K562 (cell line): ENCODE data around the gene GNG11. TPM values are rescaled to one million over a fixed set of nuclear protein-coding genes. Genes with fewer than 3 reads are reported as not detected.

Experiments
- ATAC-seq: fragments of 200-7000 bp; cut with Tn5 transposase; 3 replicates; pipeline ENCODE4 v1.9.1; 2020; ENCODE audit warnings: moderate library complexity
- BruUV-seq: library from RNA; stranded (reverse); fragments of 400-500 nt; replicated peaks from 2 replicates; lab custom pipeline; 2021; lab: Mats Ljungman, UMichigan
- CTCF ChIA-PET: fragments of 300-600 bp; formaldehyde crosslinking; extraction: SDS; loops from one replicate; lab custom pipeline; 2021; ENCODE audit warnings: low intra/inter-chr PET ratio; lab: Yijun Ruan, JAX
- POLR2A ChIA-PET: fragments of 300-600, 350-650 bp; sonication (Branson Sonifier 250); formaldehyde crosslinking; extraction: SDS; loops from one replicate; lab custom pipeline; 2021; ENCODE audit warnings: antibody characterized with exemption, inconsistent platforms; lab: Yijun Ruan, JAX
- DNase-seq, 4 experiments: peaks; one replicate each; pipeline versions ENCODE4 v3.0.0 to v3.0.0-alpha.2; 2011 to 2018; ENCODE audit warnings: low spot score in 3 of 4, mixed read lengths in 3 of 4; ENCODE audit errors: extremely low read depth in 1 of 4
- FAIRE-seq: peaks from 2 replicates; lab custom pipeline; 2011; peaks lifted over from hg19 to GRCh38; lab: Jason Lieb, UNC
- H2AFZ ChIP-seq: 2 replicates; pipeline ENCODE4 v1.6.0; 2011; ENCODE audit warnings: low read depth, low read length, control low read depth, inconsistent platforms
- H3K27ac ChIP-seq: fragments of 200-600 bp; 3 replicates; pipeline ENCODE4 v1.8.0; 2011; ENCODE audit warnings: low read depth, mild to moderate bottlenecking, control low read depth, inconsistent platforms, low read length, moderate library complexity, mixed read lengths; ENCODE audit errors: extremely low read depth
- H3K27me3 ChIP-seq, 2 experiments: fragments of 300-600 bp in 1 of 2; 2 replicates in 1 of 2; 3 replicates in 1 of 2; pipeline versions ENCODE4 v1.6.0 to v1.8.0; 2011; ENCODE audit warnings: inconsistent platforms in 2 of 2, low read length in 2 of 2, mild to moderate bottlenecking in 1 of 2, mixed read lengths in 1 of 2, moderate library complexity in 1 of 2; ENCODE audit not compliant: control insufficient read depth in 2 of 2, insufficient read depth in 2 of 2
- H3K36me3 ChIP-seq: fragments of 300-600 bp; 3 replicates; pipeline ENCODE4 v1.8.0; 2011; ENCODE audit warnings: mild to moderate bottlenecking, low read length, inconsistent platforms; ENCODE audit not compliant: control insufficient read depth, insufficient read depth
- H3K4me1 ChIP-seq, 2 experiments: fragments of 200-600 bp in 1 of 2; replicated peaks in 1 of 2; 2 replicates in 1 of 2; 3 replicates in 1 of 2; pipeline versions ENCODE4 v1.5.1 to v1.8.0; 2011; ENCODE audit warnings: inconsistent platforms in 2 of 2, low read length in 2 of 2, mild to moderate bottlenecking in 1 of 2, mixed read lengths in 1 of 2, moderate library complexity in 1 of 2; ENCODE audit not compliant: control insufficient read depth in 2 of 2, insufficient read depth in 2 of 2
- H3K4me2 ChIP-seq: 2 replicates; pipeline ENCODE4 v1.6.1; 2011; ENCODE audit warnings: low read length, control low read depth, inconsistent platforms, mixed read lengths; ENCODE audit not compliant: insufficient read depth
- H3K4me3 ChIP-seq: fragments of 200-600 bp; sonication (generic), shearing (Covaris generic); 2 replicates; pipeline ENCODE4 v1.5.1; 2016; ENCODE audit warnings: control low read depth, inconsistent platforms
- H3K79me2 ChIP-seq: fragments of 200-600 bp; 3 replicates; pipeline ENCODE4 v1.8.0; 2011; ENCODE audit warnings: low read length, inconsistent platforms; ENCODE audit not compliant: control insufficient read depth, insufficient read depth
- H3K9ac ChIP-seq, 2 experiments: 2 replicates each; pipeline versions ENCODE4 v1.6.0 to v1.6.1; 2011; ENCODE audit warnings: low read depth in 2 of 2, low read length in 2 of 2, control low read depth in 1 of 2, inconsistent platforms in 1 of 2, mild to moderate bottlenecking in 1 of 2, mixed read lengths in 1 of 2; ENCODE audit not compliant: insufficient read depth in 1 of 2
- H3K9me1 ChIP-seq: one replicate; pipeline ENCODE4 v1.6.0; 2011; ENCODE audit warnings: inconsistent platforms, mild to moderate bottlenecking, low read length, moderate library complexity; ENCODE audit not compliant: control insufficient read depth, insufficient read depth
- H3K9me3 ChIP-seq: replicated peaks from 2 replicates; pipeline ENCODE4 v1.5.1; 2011; ENCODE audit warnings: low read depth, low read length, inconsistent platforms; ENCODE audit not compliant: control insufficient read depth, insufficient read depth
- H4K20me1 ChIP-seq: replicated peaks from 2 replicates; pipeline ENCODE4 v1.6.1; 2011; ENCODE audit warnings: low read length, inconsistent platforms, mixed read lengths; ENCODE audit not compliant: control insufficient read depth, insufficient read depth
- ATF7 ChIP-seq: fragments of 450-650 bp; IDR thresholded peaks from 2 replicates; pipeline ENCODE4 v1.7.1; 2014; ENCODE audit warnings: mild to moderate bottlenecking, moderate library complexity
- CGGBP1 ChIP-seq: fragments of 250-450 bp; sonication (Bioruptor Pico); IDR thresholded peaks from 2 replicates; pipeline ENCODE4 v1.9.0; 2021; ENCODE audit warnings: mild to moderate bottlenecking
- POLR2AphosphoS5 ChIP-seq: IDR thresholded peaks from 2 replicates; pipeline ENCODE4 v1.6.1; 2011; ENCODE audit warnings: mild to moderate bottlenecking, low read depth, low read length, moderate library complexity; ENCODE audit not compliant: control insufficient read depth, insufficient read depth
- POU5F1 ChIP-seq: fragments of 150-350 bp; IDR thresholded peaks from 2 replicates; pipeline ENCODE4 v1.6.1; 2014; ENCODE audit warnings: borderline replicate concordance, low read length, low read depth, mild to moderate bottlenecking; ENCODE audit not compliant: partially characterized antibody
- PTRF ChIP-seq: fragments of 450-650 bp; IDR thresholded peaks from 2 replicates; pipeline ENCODE4 v1.6.1; 2016; ENCODE audit warnings: mild to moderate bottlenecking, missing genetic modification characterization, missing compliant biosample characterization
- SUPT5H ChIP-seq: fragments of 450-650 bp; IDR thresholded peaks from 2 replicates; pipeline ENCODE4 v1.6.1; 2016
- ZNF395 ChIP-seq: fragments of 200-800 bp; sonication (Bioruptor generic); IDR thresholded peaks from 2 replicates; pipeline ENCODE4 v1.6.1; 2017; ENCODE audit warnings: missing genetic modification characterization, missing compliant biosample characterization
- ZNF668 ChIP-seq: fragments of 250-450 bp; sonication (Bioruptor Pico); IDR thresholded peaks from 2 replicates; pipeline ENCODE4 v1.8.0; 2022; ENCODE audit warnings: mild to moderate bottlenecking, inconsistent platforms
- WGBS: fragments of 100-300 bp; shearing (Covaris generic); methylation state at CpG from one replicate; pipeline ENCODE4 v1.1.6; 2016; ENCODE audit warnings: low coverage, mixed read lengths; ENCODE audit not compliant: insufficient coverage; ENCODE audit errors: missing lambda C conversion rate; 5-methylcytosine and 5-hydroxymethylcytosine counted together
- in situ Hi-C: fragments of 300-500 bp; cut with MboI; formaldehyde crosslinking; loops from 4 replicates; pipeline ENCODE4 v1.15.0; 2018; ENCODE audit warnings: inconsistent platforms, mixed read lengths
- intact Hi-C: fragments of 100-400 bp; cut with micrococcal nuclease; formaldehyde crosslinking; loops from 2 replicates; pipeline ENCODE4 v1.14.2; 2022
- polyA plus RNA-seq, 8 experiments: library from polyadenylated mRNA; depleted of rRNA in 4 of 8; stranded (reverse) in 5 of 8; unstranded in 3 of 8; fragments of >200 nt; fragmentation: Nextera tagmentation in 2 of 8; fragmentation: Illumina TruSeq in 1 of 8; extraction: Ambion mirVana in 2 of 8; extraction: Trizol in 1 of 8; gene quantifications; 2 replicates each; pipeline versions ENCODE4 v1.2.1 to v1.2.3, GENCODE V29; 2011 to 2014; ENCODE audit warnings: inconsistent platforms in 1 of 8, missing spikeins in 1 of 8
- total RNA-seq, 7 experiments: library from RNA; depleted of rRNA in 6 of 7; stranded (reverse); fragments of >200 nt in 6 of 7; fragmentation: Illumina TruSeq in 2 of 7; extraction: Trizol in 2 of 7; gene quantifications; 2 replicates each; pipeline versions ENCODE4 v1.2.1 to v1.2.3, GENCODE V29; 2011 to 2021; ENCODE audit warnings: low replicate concordance in 1 of 7
- TF ChIP-seq, protein P1 (sequence below), 2 experiments: fragments of 450-650 bp in 1 of 2; sonication (generic) in 1 of 2; formaldehyde crosslinking in 1 of 2; IDR thresholded peaks in 1 of 2; conservative IDR thresholded peaks in 1 of 2; 2 replicates each; pipeline versions ENCODE4 v1.6.1 to v1.8.1; 2016 to 2023; ENCODE audit warnings: mild to moderate bottlenecking in 2 of 2, moderate library complexity in 2 of 2, inconsistent platforms in 1 of 2, missing genetic modification reagents in 1 of 2

The GNG11 gene
- total and polyA plus RNA-seq, 9 of the 15 experiments (the other 6 are each of a cell fraction or from before 2014, with no cell fraction given): 0.06 TPM; not detected in 8

DNA sequence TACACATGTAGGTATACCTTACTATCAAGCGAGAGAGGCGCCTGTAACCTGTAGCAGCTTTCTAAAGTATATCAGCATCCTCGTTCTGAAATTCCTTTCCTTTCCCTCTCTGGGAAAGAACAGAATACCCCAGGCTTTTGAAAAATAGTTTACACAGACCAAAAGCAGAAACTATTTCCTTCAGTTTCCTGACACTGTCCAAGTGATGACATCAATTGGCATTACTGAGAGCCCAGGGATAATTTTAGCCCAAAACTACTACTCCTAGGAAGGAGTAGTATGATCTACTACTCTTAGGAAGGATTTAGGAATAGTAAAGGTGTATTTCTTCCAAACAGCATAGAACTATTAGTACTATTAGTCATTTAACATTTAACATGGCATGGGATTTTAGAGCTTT, 6.0 kb downstream of the GNG11 start:
- CTCF ChIA-PET: no interaction called here
- 2% methylated on average over 3 of the region's 3 CpGs for WGBS
- H3K9ac ChIP-seq: no peak overlapping the region

GRCh38 chr7:93931655-93932054, 10.1 kb downstream of the GNG11 start:
- in situ Hi-C loops: no loop called here
- FAIRE-seq (no peak), ATAC-seq (no peak), DNase-seq (no peak)
- H3K9me1 ChIP-seq: no peaks in the 10 kb centered on the region
- no peaks in the 10 kb centered on the region for H3K9me3 ChIP-seq
- H3K4me1 ChIP-seq: no peaks in the 10 kb centered on the region
- H3K79me2 ChIP-seq: no peaks in the 10 kb centered on the region
- intact Hi-C loops: no loop called here
- no peak overlapping the region for H3K9ac ChIP-seq
- WGBS: 11% methylated on average over 3 of the region's 3 CpGs
- ChIA-PET CTCF (no interaction called here), POLR2A (no interaction called here)
- no peak overlapping the region for H3K4me2 ChIP-seq
- H4K20me1 ChIP-seq: no peaks in the 10 kb centered on the region
- H3K27ac ChIP-seq: no peak overlapping the region
- H3K27me3 ChIP-seq: peaks cover 2 to 4% of the 10 kb centered on the region in 2 experiments; a peak in 2 of 5 replicates
- TF ChIP-seq POLR2AphosphoS5: no peak
- TF ChIP-seq CGGBP1 (CRISPR knock-in tag): no peak
- TF ChIP-seq ATF7: peak; percentile 38; the same call in 1 of the 2 replicates
- no peak for TF ChIP-seq ZNF395 (CRISPR knock-in tag)
- no peak for TF ChIP-seq SUPT5H
- no peak for TF ChIP-seq ZNF668 (CRISPR knock-in tag)
- TF ChIP-seq, protein P1, sequence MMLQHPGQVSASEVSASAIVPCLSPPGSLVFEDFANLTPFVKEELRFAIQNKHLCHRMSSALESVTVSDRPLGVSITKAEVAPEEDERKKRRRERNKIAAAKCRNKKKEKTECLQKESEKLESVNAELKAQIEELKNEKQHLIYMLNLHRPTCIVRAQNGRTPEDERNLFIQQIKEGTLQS (IDR thresholded peaks at IDR 0.05): peak; percentile 21; the same call in 1 of the 2 replicates
- TF ChIP-seq, protein P1 (CRISPR knock-in tag; conservative IDR thresholded peaks at IDR 0.05): no peak
- TF ChIP-seq PTRF: no peak
- no peaks in the 10 kb centered on the region for H3K36me3 ChIP-seq
- no TSS peak for BruUV-seq
- H3K4me3 ChIP-seq: no peak overlapping the region
- no peak overlapping the region for H2AFZ ChIP-seq

More for the DNA sequence above, 6.0 kb downstream of the GNG11 start:
- no TSS peak for BruUV-seq
- intact Hi-C loops (no loop called here), in situ Hi-C loops (no loop called here)
- DNase-seq: no peak
- no peak overlapping the region for H3K4me3 ChIP-seq
- H3K79me2 ChIP-seq: no peaks in the 10 kb centered on the region
- POLR2A ChIA-PET: no interaction called here
- H3K9me3 ChIP-seq: no peaks in the 10 kb centered on the region
- no peak overlapping the region for H3K27ac ChIP-seq
- H3K4me1 ChIP-seq: no peaks in the 10 kb centered on the region
- no peak for FAIRE-seq
- no peaks in the 10 kb centered on the region for H3K9me1 ChIP-seq
- no peaks in the 10 kb centered on the region for H4K20me1 ChIP-seq
- no peak overlapping the region for H2AFZ ChIP-seq
- H3K27me3 ChIP-seq: peaks cover 4 to 5% of the 10 kb centered on the region in 2 experiments; a peak in 3 of 5 replicates
- no peak overlapping the region for H3K4me2 ChIP-seq
- ATAC-seq: no peak
- TF ChIP-seq ZNF395 (CRISPR knock-in tag) (no peak), POU5F1 (no peak)
- H3K36me3 ChIP-seq: no peaks in the 10 kb centered on the region
